GM18498 (cell line): Measurements from ENCODE around the gene TRERF1.

Source experiments
- ATAC-seq: cut with Tn5 transposase; IDR thresholded peaks from one replicate; pipeline ENCODE4 v1.9.1; 2021; ENCODE audit warnings: mild to moderate bottlenecking, moderate library complexity; ENCODE audit not compliant: unreplicated experiment

The TRERF1 gene

GRCh38 chr6:42176981-42177380 is 274.7 kb downstream of the TRERF1 start:
- no peak for ATAC-seq

GRCh38 chr6:42175860-42176259 is 275.9 kb downstream of the TRERF1 start:
- ATAC-seq = no peak
